HEK293T (cell line): ENCODE measurements around the gene SLC9A9.

ENCODE experiments used
- ARNT ChIP-seq: fragments of 450-650 bp; IDR thresholded peaks from 2 replicates; pipeline ENCODE4 v1.6.1; 2017; ENCODE audit warnings: mild to moderate bottlenecking
- BHLHE40 ChIP-seq: fragments of 450-650 bp; IDR thresholded peaks from 2 replicates; pipeline ENCODE4 v1.6.1; 2016; ENCODE audit warnings: mild to moderate bottlenecking, moderate library complexity, borderline replicate concordance
- ELF4 ChIP-seq: fragments of 450-650 bp; IDR thresholded peaks from 2 replicates; pipeline ENCODE4 v1.6.1; 2017; ENCODE audit warnings: antibody characterized with exemption
- FOXA1 ChIP-seq: fragments of 450-650 bp; IDR thresholded peaks from 2 replicates; pipeline ENCODE4 v1.6.1; 2016; ENCODE audit warnings: mild to moderate bottlenecking
- FOXK2 ChIP-seq: fragments of 450-650 bp; IDR thresholded peaks from 2 replicates; pipeline ENCODE4 v1.6.1; 2016; ENCODE audit warnings: mild to moderate bottlenecking
- FOXM1 ChIP-seq: fragments of 450-650 bp; IDR thresholded peaks from 2 replicates; pipeline ENCODE4 v1.6.1; 2017; ENCODE audit warnings: mild to moderate bottlenecking, borderline replicate concordance
- HDGF ChIP-seq: fragments of 450-650 bp; IDR thresholded peaks from 2 replicates; pipeline ENCODE4 v1.6.1; 2017; ENCODE audit warnings: antibody characterized with exemption, borderline replicate concordance
- NFRKB ChIP-seq: fragments of 450-650 bp; IDR thresholded peaks from 2 replicates; pipeline ENCODE4 v1.6.1; 2016; ENCODE audit warnings: mild to moderate bottlenecking, moderate library complexity
- PKNOX1 ChIP-seq: fragments of 450-650 bp; IDR thresholded peaks from 2 replicates; pipeline ENCODE4 v1.6.1; 2016
- SP1 ChIP-seq: fragments of 450-650 bp; IDR thresholded peaks from 2 replicates; pipeline ENCODE4 v1.6.1; 2017
- SUZ12 ChIP-seq: fragments of 450-650 bp; IDR thresholded peaks from 2 replicates; pipeline ENCODE4 v1.6.1; 2016; ENCODE audit warnings: mild to moderate bottlenecking
- ZNF384 ChIP-seq: fragments of 450-650 bp; IDR thresholded peaks from 2 replicates; pipeline ENCODE4 v1.6.1; 2016

- TF ChIP-seq ZNF384, result no peak
- TF ChIP-seq BHLHE40, result no peak
- TF ChIP-seq FOXM1, result no peak
- TF ChIP-seq HDGF, result no peak
- no peak for TF ChIP-seq SP1
- TF ChIP-seq FOXK2, result no peak
- no peak for TF ChIP-seq FOXA1
- no peak for TF ChIP-seq NFRKB
- no peak for TF ChIP-seq PKNOX1
- TF ChIP-seq ARNT, result no peak
- TF ChIP-seq ELF4, result no peak
- TF ChIP-seq SUZ12, result no peak
These were observed 189.4 kb downstream of the SLC9A9 start for GRCh38 chr3:143658861-143659260.
